Panc1 (cell line): ENCODE measurements around the gene DCAF6. TPM values are rescaled to one million over a fixed set of nuclear protein-coding genes. Genes with fewer than 3 reads are reported as not detected.

ENCODE experiments used
- ATAC-seq: fragments of 200-7000 bp; cut with Tn5 transposase; 2 replicates; pipeline ENCODE4 v1.9.1; 2020; ENCODE audit warnings: mild to moderate bottlenecking, moderate library complexity
- BruUV-seq: library from RNA; stranded (reverse); fragments of 400-500 nt; replicated peaks from 2 replicates; lab custom pipeline; 2021; lab: Mats Ljungman, UMichigan
- CTCF ChIA-PET: fragments of 300-600 bp; sonication (Branson Sonifier 250); formaldehyde crosslinking; loops from one replicate; lab custom pipeline; 2022; ENCODE audit warnings: antibody characterized with exemption; lab: Charles Lee
- POLR2A ChIA-PET: fragments of 300-600 bp; sonication (Branson Sonifier 250); formaldehyde crosslinking; loops from one replicate; lab custom pipeline; 2022; ENCODE audit warnings: antibody characterized with exemption; lab: Charles Lee
- DNase-seq: peaks from one replicate; pipeline ENCODE4 v3.0.0-alpha.2; 2010; ENCODE audit warnings: low read depth, low spot score
- H3K27ac ChIP-seq: 2 replicates; pipeline ENCODE4 v1.5.1; 2011; ENCODE audit warnings: mild to moderate bottlenecking, low read length, inconsistent platforms
- H3K27me3 ChIP-seq: fragments of 200-500 bp; sonication (Bioruptor generic); 2 replicates; pipeline ENCODE4 v1.6.0; 2014; ENCODE audit warnings: low read length, inconsistent platforms; ENCODE audit not compliant: control insufficient read depth, insufficient read depth
- H3K36me3 ChIP-seq: fragments of 200-500 bp; sonication (Bioruptor generic); 2 replicates; pipeline ENCODE4 v1.5.1; 2014; ENCODE audit warnings: inconsistent platforms, mild to moderate bottlenecking, low read length, moderate library complexity; ENCODE audit not compliant: control insufficient read depth, insufficient read depth
- H3K4me1 ChIP-seq: 2 replicates; pipeline ENCODE4 v1.5.1; 2011; ENCODE audit warnings: inconsistent platforms, mild to moderate bottlenecking, low read length, moderate library complexity; ENCODE audit not compliant: control insufficient read depth, insufficient read depth
- H3K4me3 ChIP-seq, 2 experiments: 2 replicates each; pipeline ENCODE4 v1.5.1; 2011 to 2012; ENCODE audit warnings: low read depth in 2 of 2, low read length in 2 of 2, mild to moderate bottlenecking in 2 of 2, inconsistent platforms in 1 of 2, moderate library complexity in 1 of 2
- H3K9me3 ChIP-seq: fragments of 200-500 bp; sonication (Bioruptor generic); 2 replicates; pipeline ENCODE4 v1.5.1; 2014; ENCODE audit warnings: low read depth, mild to moderate bottlenecking, inconsistent platforms, low read length, moderate library complexity; ENCODE audit not compliant: control insufficient read depth, insufficient read depth
- CTCF ChIP-seq: fragments of 450-650 bp; IDR thresholded peaks from 2 replicates; pipeline ENCODE4 v1.5.1; 2017; ENCODE audit warnings: mild to moderate bottlenecking
- POLR2AphosphoS5 ChIP-seq: IDR thresholded peaks from 2 replicates; pipeline ENCODE4 v1.6.1; 2012; ENCODE audit warnings: mild to moderate bottlenecking, low read depth, low read length, moderate library complexity
- SIN3A ChIP-seq: IDR thresholded peaks from 2 replicates; pipeline ENCODE4 v1.6.1; 2012; ENCODE audit warnings: low read depth, mild to moderate bottlenecking, low read length, moderate library complexity, borderline replicate concordance; ENCODE audit not compliant: insufficient read depth
- TCF7L2 ChIP-seq: IDR thresholded peaks from 2 replicates; pipeline ENCODE4 v1.6.1; 2011; ENCODE audit warnings: mild to moderate bottlenecking, low read depth, low read length, inconsistent platforms
- in situ Hi-C: cut with HindIII; loops from 2 replicates; pipeline ENCODE4 v1.10.0; 2016; ENCODE audit warnings: low sequenced_read_pairs, low pct_unique_long_range_greater_than_20kb
- intact Hi-C: fragments of 100-400 bp; cut with micrococcal nuclease; formaldehyde crosslinking; loops from one replicate; pipeline ENCODE4 v1.10.0; 2022; ENCODE audit not compliant: unreplicated experiment
- total RNA-seq: library from RNA; stranded (reverse); gene quantifications from one replicate; pipeline ENCODE4 v1.2.1, GENCODE V29; 2021; ENCODE audit not compliant: unreplicated experiment
- TF ChIP-seq, protein P1 (sequence below), 2 experiments: IDR thresholded peaks; 2 replicates each; pipeline ENCODE4 v1.6.1; 2011 to 2012; ENCODE audit warnings: low read depth in 2 of 2, control low read depth in 1 of 2, low read length in 1 of 2, mild to moderate bottlenecking in 1 of 2, moderate library complexity in 1 of 2; ENCODE audit not compliant: insufficient read depth in 1 of 2

DCAF6 gene
- total RNA-seq, 1 experiment from 2014 or later = 67.7 TPM

- no peak overlapping the region for H3K4me3 ChIP-seq
- ATAC-seq (no peak), DNase-seq (no peak)
- CTCF ChIA-PET = no interaction called here
- no TSS peak for BruUV-seq
- in situ Hi-C loops = no loop called here
- no peaks in the 10 kb centered on the region for H3K27me3 ChIP-seq
- no peaks in the 10 kb centered on the region for H3K9me3 ChIP-seq
- POLR2A ChIA-PET = no interaction called here
- H3K27ac ChIP-seq = no peak overlapping the region
- no peaks in the 10 kb centered on the region for H3K4me1 ChIP-seq
- TF ChIP-seq CTCF (no peak), TCF7L2 (no peak), POLR2AphosphoS5 (no peak)
- peaks cover 4% of the 10 kb centered on the region; the same call in 1 of the 2 replicates for H3K36me3 ChIP-seq
- intact Hi-C loops = no loop called here
Measured at GRCh38 chr1:167987174-167987573, 50.7 kb downstream of the DCAF6 start.

GRCh38 chr1:167991546-167991945, 55.1 kb downstream of the DCAF6 start:
- H3K27ac ChIP-seq = no peak overlapping the region
- intact Hi-C loops = no loop called here
- ChIA-PET POLR2A (no interaction called here), CTCF (no interaction called here)
- H3K36me3 ChIP-seq = peaks cover 25% of the 10 kb centered on the region
- ATAC-seq (no peak), DNase-seq (no peak)
- no peak overlapping the region for H3K4me3 ChIP-seq
- no peaks in the 10 kb centered on the region for H3K27me3 ChIP-seq
- no peaks in the 10 kb centered on the region for H3K9me3 ChIP-seq
- no TSS peak for BruUV-seq
- no peaks in the 10 kb centered on the region for H3K4me1 ChIP-seq
- in situ Hi-C loops = no loop called here
- TF ChIP-seq CTCF (no peak), SIN3A (no peak), TCF7L2 (no peak), POLR2AphosphoS5 (no peak)
- TF ChIP-seq, protein P1, sequence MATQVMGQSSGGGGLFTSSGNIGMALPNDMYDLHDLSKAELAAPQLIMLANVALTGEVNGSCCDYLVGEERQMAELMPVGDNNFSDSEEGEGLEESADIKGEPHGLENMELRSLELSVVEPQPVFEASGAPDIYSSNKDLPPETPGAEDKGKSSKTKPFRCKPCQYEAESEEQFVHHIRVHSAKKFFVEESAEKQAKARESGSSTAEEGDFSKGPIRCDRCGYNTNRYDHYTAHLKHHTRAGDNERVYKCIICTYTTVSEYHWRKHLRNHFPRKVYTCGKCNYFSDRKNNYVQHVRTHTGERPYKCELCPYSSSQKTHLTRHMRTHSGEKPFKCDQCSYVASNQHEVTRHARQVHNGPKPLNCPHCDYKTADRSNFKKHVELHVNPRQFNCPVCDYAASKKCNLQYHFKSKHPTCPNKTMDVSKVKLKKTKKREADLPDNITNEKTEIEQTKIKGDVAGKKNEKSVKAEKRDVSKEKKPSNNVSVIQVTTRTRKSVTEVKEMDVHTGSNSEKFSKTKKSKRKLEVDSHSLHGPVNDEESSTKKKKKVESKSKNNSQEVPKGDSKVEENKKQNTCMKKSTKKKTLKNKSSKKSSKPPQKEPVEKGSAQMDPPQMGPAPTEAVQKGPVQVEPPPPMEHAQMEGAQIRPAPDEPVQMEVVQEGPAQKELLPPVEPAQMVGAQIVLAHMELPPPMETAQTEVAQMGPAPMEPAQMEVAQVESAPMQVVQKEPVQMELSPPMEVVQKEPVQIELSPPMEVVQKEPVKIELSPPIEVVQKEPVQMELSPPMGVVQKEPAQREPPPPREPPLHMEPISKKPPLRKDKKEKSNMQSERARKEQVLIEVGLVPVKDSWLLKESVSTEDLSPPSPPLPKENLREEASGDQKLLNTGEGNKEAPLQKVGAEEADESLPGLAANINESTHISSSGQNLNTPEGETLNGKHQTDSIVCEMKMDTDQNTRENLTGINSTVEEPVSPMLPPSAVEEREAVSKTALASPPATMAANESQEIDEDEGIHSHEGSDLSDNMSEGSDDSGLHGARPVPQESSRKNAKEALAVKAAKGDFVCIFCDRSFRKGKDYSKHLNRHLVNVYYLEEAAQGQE (IDR thresholded peaks at IDR 0.05; ENCODE audit: insufficient read depth in 1 of 2, low read depth in 2 of 2, low read length in 1 of 2) = no peak
